Midbrain (tissue), 1 donor: ENCODE results near the gene APMAP.
A peak's percentile ranks its signal among the peaks of the same experiment; 100 is the strongest.
"Not testable (repeated sequence)": the region's sequence is repeated elsewhere in the genome, so short reads cannot be mapped to it uniquely, and the experiment has no call there.

Experiments
- DNase-seq: peaks from one replicate; lab custom pipeline; 2025; lab: John Stamatoyannopoulos, UW

The APMAP gene

GRCh38 chr20:25007491-25008305 lies 15.1 kb upstream of the APMAP start:
- no peak for DNase-seq

- no peak for DNase-seq
These were observed 14.0 kb upstream of the APMAP start for GRCh38 chr20:25006431-25007167.

- DNase-seq: no peak
These were observed 13.1 kb upstream of the APMAP start for GRCh38 chr20:25005661-25006060.

GRCh38 chr20:25005220-25005619 lies 12.7 kb upstream of the APMAP start:
- peak; percentile 29 for DNase-seq

DNA sequence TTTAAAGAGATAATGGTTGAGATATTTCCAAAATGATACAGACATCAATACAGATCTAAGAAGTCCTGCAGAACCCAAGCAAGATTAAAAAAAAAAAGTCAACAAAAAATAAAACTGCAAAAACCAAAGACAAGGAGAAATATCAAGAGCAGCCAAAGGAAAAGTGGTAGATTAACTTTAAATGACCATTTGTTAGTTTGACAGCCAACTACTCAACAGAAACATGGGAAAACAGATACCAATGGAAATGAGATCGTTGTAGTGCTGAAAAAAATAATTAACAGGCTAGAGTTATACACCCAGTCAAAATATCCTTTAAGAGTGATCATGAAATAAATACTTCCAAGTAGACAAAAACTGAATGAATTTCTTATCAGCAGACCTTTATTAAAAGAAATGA lies 10.5 kb upstream of the APMAP start:
- no peak for DNase-seq

- not testable (repeated sequence) for DNase-seq
These were observed 8.8 kb upstream of the APMAP start for GRCh38 chr20:25001323-25001722.

DNA sequence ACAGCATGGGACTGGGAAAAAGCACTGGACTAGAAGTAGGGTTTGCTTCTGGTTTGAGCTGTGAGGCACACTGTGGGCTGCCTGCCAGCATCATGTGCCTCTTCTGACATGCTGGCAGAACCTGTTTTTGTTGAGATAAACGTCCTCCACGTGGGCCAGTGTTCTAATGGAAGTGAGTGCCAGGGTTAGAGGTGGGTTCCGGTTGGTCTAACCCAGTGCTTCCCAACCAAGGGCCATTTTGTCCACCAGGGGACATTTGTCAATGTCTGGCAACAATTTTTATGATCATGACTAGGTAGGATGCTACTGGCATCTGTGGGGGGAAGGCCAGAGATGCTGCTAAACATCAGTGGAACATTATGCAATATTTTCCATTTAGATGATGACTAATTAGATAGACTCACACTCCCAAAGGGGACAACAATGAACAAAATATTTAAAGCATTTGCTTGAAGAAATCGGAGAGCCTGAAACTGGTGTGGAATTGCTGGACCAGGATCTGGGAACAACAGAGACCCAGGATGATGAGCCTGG lies 7.8 kb upstream of the APMAP start:
- DNase-seq: no peak

DNA sequence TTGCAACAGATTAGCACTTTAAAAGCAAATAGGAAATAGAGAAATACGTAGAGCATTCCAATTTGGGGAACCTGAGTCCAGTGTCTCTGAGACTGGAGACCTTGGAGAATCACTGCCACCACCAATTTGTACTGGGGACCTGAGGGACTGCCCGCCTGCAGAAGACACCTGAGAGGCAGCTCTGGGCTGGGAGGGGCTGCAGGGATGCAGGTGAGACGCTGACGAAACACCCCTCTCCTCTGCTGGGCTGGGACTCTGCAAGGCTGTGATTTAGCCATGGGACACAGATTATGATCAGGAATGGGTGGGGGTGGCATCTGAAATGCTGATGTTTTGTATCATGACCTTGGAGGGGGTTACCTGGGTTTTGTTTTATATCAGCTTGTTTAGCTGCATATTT lies 7.0 kb upstream of the APMAP start:
- DNase-seq: no peak

GRCh38 chr20:24998631-24999445 lies 6.3 kb upstream of the APMAP start:
- DNase-seq: no peak

- DNase-seq: no peak
These were observed 5.6 kb upstream of the APMAP start for GRCh38 chr20:24998121-24998520.

GRCh38 chr20:24996449-24997377 lies 4.2 kb upstream of the APMAP start:
- DNase-seq: no peak

DNA sequence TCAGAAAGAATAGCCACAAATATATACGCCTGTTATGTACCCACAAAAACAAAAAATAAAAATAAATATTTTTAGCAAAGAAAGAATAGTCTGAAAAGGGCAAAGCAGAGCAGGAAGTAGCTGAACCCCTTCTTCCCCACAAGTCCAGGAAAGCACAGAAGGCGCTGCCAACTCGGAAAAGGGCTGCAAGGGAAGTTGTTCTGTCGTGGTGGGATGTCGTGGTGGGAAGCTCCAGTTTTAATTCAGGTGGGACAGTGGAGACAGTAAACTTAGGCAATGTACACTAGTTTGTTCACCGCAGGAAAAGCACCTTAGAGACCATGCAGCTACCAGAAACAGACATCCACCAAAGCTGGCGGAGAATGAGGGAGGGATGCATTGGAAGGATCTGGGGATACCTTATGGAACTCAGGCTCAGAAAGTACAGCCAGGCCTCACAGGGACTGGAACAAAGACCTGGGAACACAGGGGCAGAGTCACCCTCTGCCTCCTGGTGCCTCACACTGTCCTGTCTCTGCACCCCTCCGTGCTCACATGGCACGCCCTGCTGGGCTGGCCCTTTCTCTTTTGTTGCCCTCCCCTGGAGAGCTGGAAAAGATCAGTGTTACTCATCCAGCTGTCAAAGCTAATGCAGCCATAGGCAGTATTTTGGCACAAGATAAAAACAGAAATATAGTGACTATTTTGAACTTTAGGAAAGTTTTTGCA lies 3.3 kb upstream of the APMAP start:
- DNase-seq: no peak

DNA sequence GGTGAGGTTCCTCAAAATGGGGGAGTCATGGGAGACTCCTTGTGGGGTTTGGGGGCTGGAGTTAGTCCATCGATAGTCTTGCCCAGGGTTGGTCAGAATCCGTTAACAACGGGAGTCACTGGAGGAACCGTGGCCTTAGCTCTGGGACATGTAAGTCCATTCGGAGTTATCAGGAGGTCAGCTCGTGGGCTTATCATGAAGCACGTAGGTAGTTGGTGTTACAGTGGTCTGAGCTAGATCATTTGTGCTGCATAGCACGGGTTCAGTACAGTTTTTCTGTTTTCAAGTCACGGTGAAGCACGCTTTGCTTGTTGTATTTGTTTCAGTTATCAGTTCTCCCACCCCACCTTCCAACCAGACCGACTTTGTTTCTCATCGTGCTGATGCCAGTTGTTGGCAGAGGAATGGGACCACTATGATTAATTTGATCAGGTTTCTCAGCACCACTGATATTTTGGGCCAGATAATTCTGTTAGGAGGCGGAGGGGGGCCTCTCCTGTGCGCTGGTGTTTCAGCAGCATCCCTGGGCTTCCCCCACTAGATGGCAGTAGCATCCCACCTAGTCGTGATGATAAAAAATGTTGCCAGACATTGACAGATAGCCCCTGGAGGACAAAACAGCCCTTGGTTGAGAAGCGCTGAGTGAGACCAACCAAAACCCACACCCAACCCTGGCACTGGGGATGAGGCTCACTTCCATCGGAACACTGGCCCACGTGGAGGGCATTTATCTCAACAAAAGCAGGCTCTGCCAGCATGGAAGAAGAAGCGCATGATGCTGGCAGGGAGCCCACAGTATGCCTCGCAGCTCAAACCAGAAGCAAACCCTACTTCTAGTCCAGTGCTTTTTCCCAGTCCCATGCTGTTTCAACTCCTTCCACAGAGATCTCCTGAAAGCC lies 2.2 kb upstream of the APMAP start:
- peak; percentile 89 for DNase-seq

DNA sequence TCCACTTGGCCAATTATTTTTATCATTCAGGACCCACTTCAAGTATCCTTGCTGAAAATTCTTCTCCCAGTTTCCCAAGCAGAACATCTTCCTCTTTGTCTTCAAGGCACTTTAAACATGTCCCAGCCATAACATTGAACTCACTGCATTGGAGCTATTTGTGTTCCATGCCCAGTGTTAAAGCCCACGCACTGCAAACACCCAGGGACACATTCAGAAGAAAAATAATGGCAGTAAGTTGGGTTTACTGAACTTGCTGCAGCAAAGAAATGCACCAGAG lies 1.6 kb upstream of the APMAP start:
- DNase-seq: no peak

DNA sequence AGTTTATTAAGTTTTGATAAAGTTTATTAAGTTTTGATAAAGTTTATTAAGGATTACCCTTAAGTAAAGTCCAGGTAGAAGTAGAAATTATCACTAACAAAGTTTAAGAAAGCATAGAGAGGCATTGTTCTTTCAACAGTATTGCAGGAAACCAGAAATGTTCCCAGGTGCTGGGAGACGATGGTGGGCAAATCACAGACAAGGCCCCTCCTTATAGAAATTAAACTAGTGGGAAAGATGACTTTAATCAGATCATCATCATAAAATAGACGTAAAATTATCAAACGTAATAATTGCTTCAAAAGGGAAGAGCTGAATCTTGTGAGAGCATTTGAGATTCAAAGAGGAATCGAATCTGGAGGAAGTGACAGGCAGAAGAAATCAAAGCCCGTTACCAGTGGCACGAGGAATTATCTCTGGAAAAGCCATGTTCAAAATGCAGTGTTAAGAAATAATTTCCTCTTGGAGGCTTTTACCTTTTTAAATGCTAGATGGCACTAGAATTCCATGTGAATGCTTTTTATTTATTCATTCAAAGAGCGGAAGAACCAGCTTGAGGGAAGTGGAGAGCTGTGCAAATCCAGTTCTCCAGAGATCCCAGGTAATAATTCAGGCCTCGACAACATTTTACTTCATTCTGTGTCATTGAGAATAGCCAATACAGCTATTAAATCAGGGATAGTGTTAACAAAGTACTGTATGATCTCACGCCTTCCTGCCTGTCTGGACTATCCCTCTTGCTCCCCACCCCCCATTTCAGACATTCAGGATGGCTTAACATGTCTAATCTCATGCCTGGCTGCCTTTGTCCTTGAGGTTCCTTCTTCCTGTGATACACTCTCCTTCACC lies 1.0 kb upstream of the APMAP start:
- DNase-seq: peak; percentile 68

GRCh38 chr20:24991897-24992486 lies 559 bp downstream of the APMAP start:
- DNase-seq: no peak

GRCh38 chr20:24990810-24991252 lies 1.7 kb downstream of the APMAP start:
- DNase-seq: no peak

DNA sequence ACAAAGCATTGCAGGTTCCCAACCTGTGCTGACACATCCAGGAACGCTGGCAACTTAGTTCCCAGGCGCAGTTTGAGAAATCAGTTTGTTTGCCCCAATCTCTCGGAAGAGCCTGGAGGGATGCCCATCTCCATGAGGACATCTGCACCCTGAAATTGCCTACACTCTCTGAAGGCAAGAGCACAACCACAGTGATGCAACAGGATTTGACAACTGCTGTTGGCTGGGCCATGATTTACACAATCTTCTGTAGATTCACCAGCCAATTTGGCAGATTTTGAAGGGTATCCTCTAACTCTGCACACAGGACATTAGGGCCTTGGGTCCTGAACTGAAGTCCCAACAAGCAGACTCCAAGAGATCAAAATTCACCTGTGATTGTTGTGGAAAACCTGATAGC lies 3.4 kb downstream of the APMAP start:
- DNase-seq: no peak
